GM12875 (cell line): ENCODE results near the gene NUBP1.
A peak's percentile ranks its signal among the peaks of the same experiment; 100 is the strongest.
"Not testable (repeated sequence)": the region's sequence is repeated elsewhere in the genome, so short reads cannot be mapped to it uniquely, and the experiment has no call there.

Experiments used
- H3K4me3 ChIP-seq: one replicate; pipeline ENCODE4 v1.5.1; 2011; ENCODE audit warnings: low read depth, low read length, control low read depth
- CTCF ChIP-seq: IDR thresholded peaks from 2 replicates; pipeline ENCODE4 v1.5.1; 2011; ENCODE audit warnings: low read depth, mild to moderate bottlenecking, control low read depth, inconsistent platforms, low read length, moderate library complexity, borderline replicate concordance; ENCODE audit not compliant: insufficient read depth

NUBP1 gene

DNA sequence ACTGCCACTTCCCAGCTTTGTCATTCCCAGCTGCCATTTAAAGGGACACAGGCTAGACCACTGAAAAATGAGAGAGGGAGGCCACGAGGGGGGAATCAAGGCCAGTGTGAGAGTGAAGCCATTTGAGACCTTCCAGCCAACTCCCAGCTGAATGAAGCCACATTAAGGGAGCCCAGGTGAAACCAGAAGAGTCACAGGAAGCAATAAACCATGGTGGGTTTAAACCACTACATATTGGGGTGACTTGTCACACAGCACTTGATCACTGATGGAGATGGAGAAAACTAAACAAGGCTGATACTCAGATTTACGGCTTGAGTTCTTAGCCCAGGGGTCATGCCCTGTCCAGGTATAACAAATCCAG is 2.8 kb upstream of the NUBP1 start:
- TF ChIP-seq CTCF = no peak
- H3K4me3 ChIP-seq = no peak overlapping the region

DNA sequence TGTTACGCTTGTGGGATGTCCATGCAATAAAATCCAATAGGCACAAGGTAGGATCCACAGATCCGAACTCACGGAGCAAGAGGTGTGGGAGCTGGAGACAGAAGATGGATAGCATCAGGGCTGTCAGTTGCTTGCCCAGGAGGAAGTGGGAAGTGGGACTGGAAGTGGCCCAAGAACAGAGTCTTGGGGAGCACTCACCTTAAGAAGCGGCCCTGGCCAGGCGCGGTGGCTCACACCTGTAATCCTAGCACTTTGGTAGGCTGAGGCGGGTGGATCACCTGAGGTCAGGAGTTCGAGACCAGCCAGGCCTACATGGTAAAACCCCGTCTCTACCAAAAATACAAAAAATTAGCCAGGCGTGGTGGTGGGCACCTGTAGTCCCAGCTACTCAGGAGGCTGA is 2.4 kb upstream of the NUBP1 start:
- H3K4me3 ChIP-seq = not testable (repeated sequence)

GRCh38 chr16:10741844-10742243 is 1.8 kb upstream of the NUBP1 start:
- H3K4me3 ChIP-seq = no peak overlapping the region
- no peak for TF ChIP-seq CTCF

- H3K4me3 ChIP-seq = no peak overlapping the region
- no peak for TF ChIP-seq CTCF
Measured at GRCh38 chr16:10743227-10743609, 424 bp upstream of the NUBP1 start.

DNA sequence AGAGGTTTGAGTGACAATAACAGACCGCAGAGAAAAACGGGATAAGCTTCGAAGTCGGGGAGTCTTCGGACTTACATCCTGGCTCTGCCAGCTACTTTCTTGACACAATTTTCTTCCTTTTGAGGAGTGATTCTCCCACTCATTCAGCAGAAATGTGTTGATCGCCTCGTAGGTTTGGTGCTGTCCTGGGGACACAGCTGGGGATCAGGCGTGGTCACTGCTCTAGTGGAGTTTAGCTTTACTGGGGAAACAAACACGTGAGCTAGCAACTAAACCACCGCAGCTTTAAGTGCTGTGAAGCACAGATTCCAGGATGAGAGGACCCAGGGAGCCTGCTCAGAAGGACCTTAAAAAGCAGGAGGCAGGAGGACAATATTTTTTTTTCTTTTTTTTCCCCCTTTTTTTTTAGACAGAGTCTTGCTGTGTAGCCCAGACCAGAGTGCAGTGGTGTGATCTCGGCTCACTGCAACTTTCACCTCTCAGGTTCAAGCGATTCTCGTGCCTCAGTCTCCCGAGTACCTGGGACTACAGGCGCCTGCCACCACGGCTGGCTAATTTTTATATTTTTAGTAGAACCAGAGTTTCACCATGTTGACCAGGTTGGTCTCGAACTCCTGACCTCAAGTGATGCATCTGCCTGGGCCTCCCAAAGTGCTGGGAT is 858 bp downstream of the NUBP1 start:
- H3K4me3 ChIP-seq = peak overlapping the region; percentile 51
- TF ChIP-seq CTCF = no peak

- no peak for TF ChIP-seq CTCF
- H3K4me3 ChIP-seq = no peak overlapping the region
Measured at GRCh38 chr16:10745841-10746240, 2.2 kb downstream of the NUBP1 start.

- TF ChIP-seq CTCF = no peak
- H3K4me3 ChIP-seq = no peak overlapping the region
Measured at GRCh38 chr16:10750793-10751192, 7.2 kb downstream of the NUBP1 start.

DNA sequence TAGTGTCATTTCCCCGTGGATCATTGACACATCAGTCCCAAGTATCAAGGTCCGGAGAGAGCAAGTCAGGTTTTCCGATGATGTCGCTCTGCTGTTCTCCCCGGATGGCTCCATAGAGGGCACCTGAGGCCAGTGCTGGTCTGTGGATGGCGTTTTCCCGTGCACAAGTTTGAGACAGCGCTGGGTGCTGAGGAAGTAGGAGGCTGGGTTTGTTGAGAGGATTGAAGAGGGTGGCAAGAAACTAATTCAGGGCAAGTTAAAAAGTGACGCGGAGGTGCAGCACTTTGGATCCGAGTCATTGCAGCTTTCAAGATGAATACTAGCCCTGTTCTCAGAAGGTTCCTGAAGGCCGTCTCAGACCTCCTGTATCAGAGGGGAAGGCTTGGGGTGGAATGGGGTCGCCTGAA is 7.7 kb downstream of the NUBP1 start:
- TF ChIP-seq CTCF = no peak
- no peak overlapping the region for H3K4me3 ChIP-seq
